K562 (cell line): ENCODE data around the gene NOSIP. TPM values are rescaled to one million over a fixed set of nuclear protein-coding genes. Genes with fewer than 3 reads are reported as not detected.

ENCODE experiments used
- ATAC-seq: fragments of 200-7000 bp; cut with Tn5 transposase; 3 replicates; pipeline ENCODE4 v1.9.1; 2020; ENCODE audit warnings: moderate library complexity
- BruUV-seq: library from RNA; stranded (reverse); fragments of 400-500 nt; replicated peaks from 2 replicates; lab custom pipeline; 2021; lab: Mats Ljungman, UMichigan
- CTCF ChIA-PET: fragments of 300-600 bp; formaldehyde crosslinking; extraction: SDS; loops from one replicate; lab custom pipeline; 2021; ENCODE audit warnings: low intra/inter-chr PET ratio; lab: Yijun Ruan, JAX
- POLR2A ChIA-PET: fragments of 300-600, 350-650 bp; sonication (Branson Sonifier 250); formaldehyde crosslinking; extraction: SDS; loops from one replicate; lab custom pipeline; 2021; ENCODE audit warnings: antibody characterized with exemption, inconsistent platforms; lab: Yijun Ruan, JAX
- DNase-seq, 4 experiments: peaks; one replicate each; pipeline versions ENCODE4 v3.0.0 to v3.0.0-alpha.2; 2011 to 2018; ENCODE audit warnings: low spot score in 3 of 4, mixed read lengths in 3 of 4; ENCODE audit errors: extremely low read depth in 1 of 4
- FAIRE-seq: peaks from 2 replicates; lab custom pipeline; 2011; peaks lifted over from hg19 to GRCh38; lab: Jason Lieb, UNC
- H2AFZ ChIP-seq: 2 replicates; pipeline ENCODE4 v1.6.0; 2011; ENCODE audit warnings: low read depth, low read length, control low read depth, inconsistent platforms
- H3K27ac ChIP-seq: fragments of 200-600 bp; 3 replicates; pipeline ENCODE4 v1.8.0; 2011; ENCODE audit warnings: low read depth, mild to moderate bottlenecking, control low read depth, inconsistent platforms, low read length, moderate library complexity, mixed read lengths; ENCODE audit errors: extremely low read depth
- H3K27me3 ChIP-seq, 2 experiments: fragments of 300-600 bp in 1 of 2; 2 replicates in 1 of 2; 3 replicates in 1 of 2; pipeline versions ENCODE4 v1.6.0 to v1.8.0; 2011; ENCODE audit warnings: inconsistent platforms in 2 of 2, low read length in 2 of 2, mild to moderate bottlenecking in 1 of 2, mixed read lengths in 1 of 2, moderate library complexity in 1 of 2; ENCODE audit not compliant: control insufficient read depth in 2 of 2, insufficient read depth in 2 of 2
- H3K36me3 ChIP-seq: fragments of 300-600 bp; 3 replicates; pipeline ENCODE4 v1.8.0; 2011; ENCODE audit warnings: mild to moderate bottlenecking, low read length, inconsistent platforms; ENCODE audit not compliant: control insufficient read depth, insufficient read depth
- H3K4me1 ChIP-seq, 2 experiments: fragments of 200-600 bp in 1 of 2; replicated peaks in 1 of 2; 2 replicates in 1 of 2; 3 replicates in 1 of 2; pipeline versions ENCODE4 v1.5.1 to v1.8.0; 2011; ENCODE audit warnings: inconsistent platforms in 2 of 2, low read length in 2 of 2, mild to moderate bottlenecking in 1 of 2, mixed read lengths in 1 of 2, moderate library complexity in 1 of 2; ENCODE audit not compliant: control insufficient read depth in 2 of 2, insufficient read depth in 2 of 2
- H3K4me2 ChIP-seq: 2 replicates; pipeline ENCODE4 v1.6.1; 2011; ENCODE audit warnings: low read length, control low read depth, inconsistent platforms, mixed read lengths; ENCODE audit not compliant: insufficient read depth
- H3K4me3 ChIP-seq: fragments of 200-600 bp; sonication (generic), shearing (Covaris generic); 2 replicates; pipeline ENCODE4 v1.5.1; 2016; ENCODE audit warnings: control low read depth, inconsistent platforms
- H3K79me2 ChIP-seq: fragments of 200-600 bp; 3 replicates; pipeline ENCODE4 v1.8.0; 2011; ENCODE audit warnings: low read length, inconsistent platforms; ENCODE audit not compliant: control insufficient read depth, insufficient read depth
- H3K9ac ChIP-seq, 2 experiments: 2 replicates each; pipeline versions ENCODE4 v1.6.0 to v1.6.1; 2011; ENCODE audit warnings: low read depth in 2 of 2, low read length in 2 of 2, control low read depth in 1 of 2, inconsistent platforms in 1 of 2, mild to moderate bottlenecking in 1 of 2, mixed read lengths in 1 of 2; ENCODE audit not compliant: insufficient read depth in 1 of 2
- H3K9me1 ChIP-seq: one replicate; pipeline ENCODE4 v1.6.0; 2011; ENCODE audit warnings: inconsistent platforms, mild to moderate bottlenecking, low read length, moderate library complexity; ENCODE audit not compliant: control insufficient read depth, insufficient read depth
- H3K9me3 ChIP-seq: replicated peaks from 2 replicates; pipeline ENCODE4 v1.5.1; 2011; ENCODE audit warnings: low read depth, low read length, inconsistent platforms; ENCODE audit not compliant: control insufficient read depth, insufficient read depth
- H4K20me1 ChIP-seq: replicated peaks from 2 replicates; pipeline ENCODE4 v1.6.1; 2011; ENCODE audit warnings: low read length, inconsistent platforms, mixed read lengths; ENCODE audit not compliant: control insufficient read depth, insufficient read depth
- CHD1 ChIP-seq: fragments of 200-600 bp; sonication (generic); IDR thresholded peaks from one replicate; pipeline ENCODE4 v1.6.1; 2012; ENCODE audit warnings: mild to moderate bottlenecking, moderate library complexity, low read length, inconsistent platforms
- MED1 ChIP-seq: sonication (generic); formaldehyde crosslinking; IDR thresholded peaks from 2 replicates; pipeline ENCODE4 v1.8.1; 2023; ENCODE audit warnings: missing genetic modification reagents, borderline replicate concordance
- TGIF2 ChIP-seq: sonication (generic); formaldehyde crosslinking; IDR thresholded peaks from 2 replicates; pipeline ENCODE4 v1.8.1; 2022; ENCODE audit warnings: mild to moderate bottlenecking, missing genetic modification reagents, moderate library complexity
- YY1 ChIP-seq, 3 experiments: IDR thresholded peaks; 2 replicates each; pipeline ENCODE4 v1.6.1; 2011; ENCODE audit warnings: low read length in 2 of 3, mild to moderate bottlenecking in 2 of 3, moderate library complexity in 2 of 3, borderline replicate concordance in 1 of 3, control low read depth in 1 of 3, low read depth in 1 of 3; ENCODE audit not compliant: insufficient read depth in 3 of 3, insufficient replicate concordance in 2 of 3, control insufficient read depth in 1 of 3, insufficient read length in 1 of 3; ENCODE audit errors: extremely low read depth in 1 of 3
- ZBTB11 ChIP-seq, 3 experiments: fragments of 200-800 bp in 1 of 3; fragments of 250-450 bp in 1 of 3; fragments of 450-650 bp in 1 of 3; sonication (Bioruptor Pico) in 1 of 3; sonication (Bioruptor generic) in 1 of 3; formaldehyde crosslinking in 1 of 3; IDR thresholded peaks; 2 replicates each; pipeline versions ENCODE4 v1.6.1 to v1.8.0; 2016 to 2022; ENCODE audit warnings: mild to moderate bottlenecking in 2 of 3, missing genetic modification characterization in 2 of 3, missing compliant biosample characterization in 1 of 3, moderate library complexity in 1 of 3
- ZFP91 ChIP-seq: sonication (generic); formaldehyde crosslinking; IDR thresholded peaks from 2 replicates; pipeline ENCODE4 v1.8.0; 2022; ENCODE audit warnings: mild to moderate bottlenecking, missing genetic modification reagents
- ZNF436 ChIP-seq: fragments of 250-450, 450-650 bp; sonication (Bioruptor Pico); formaldehyde crosslinking; IDR thresholded peaks from 2 replicates; pipeline ENCODE4 v1.7.0; 2020; ENCODE audit warnings: mild to moderate bottlenecking
- WGBS: fragments of 100-300 bp; shearing (Covaris generic); methylation state at CpG from one replicate; pipeline ENCODE4 v1.1.6; 2016; ENCODE audit warnings: low coverage, mixed read lengths; ENCODE audit not compliant: insufficient coverage; ENCODE audit errors: missing lambda C conversion rate; 5-methylcytosine and 5-hydroxymethylcytosine counted together
- in situ Hi-C: fragments of 300-500 bp; cut with MboI; formaldehyde crosslinking; loops from 4 replicates; pipeline ENCODE4 v1.15.0; 2018; ENCODE audit warnings: inconsistent platforms, mixed read lengths
- intact Hi-C: fragments of 100-400 bp; cut with micrococcal nuclease; formaldehyde crosslinking; loops from 2 replicates; pipeline ENCODE4 v1.14.2; 2022
- polyA plus RNA-seq, 8 experiments: library from polyadenylated mRNA; depleted of rRNA in 4 of 8; stranded (reverse) in 5 of 8; unstranded in 3 of 8; fragments of >200 nt; fragmentation: Nextera tagmentation in 2 of 8; fragmentation: Illumina TruSeq in 1 of 8; extraction: Ambion mirVana in 2 of 8; extraction: Trizol in 1 of 8; gene quantifications; 2 replicates each; pipeline versions ENCODE4 v1.2.1 to v1.2.3, GENCODE V29; 2011 to 2014; ENCODE audit warnings: inconsistent platforms in 1 of 8, missing spikeins in 1 of 8
- total RNA-seq, 7 experiments: library from RNA; depleted of rRNA in 6 of 7; stranded (reverse); fragments of >200 nt in 6 of 7; fragmentation: Illumina TruSeq in 2 of 7; extraction: Trizol in 2 of 7; gene quantifications; 2 replicates each; pipeline versions ENCODE4 v1.2.1 to v1.2.3, GENCODE V29; 2011 to 2021; ENCODE audit warnings: low replicate concordance in 1 of 7
- TF ChIP-seq, protein P1 (sequence below), 2 experiments: fragments of 450-650 bp; IDR thresholded peaks; 2 replicates each; pipeline ENCODE4 v1.6.1; 2016

NOSIP gene
- total and polyA plus RNA-seq, 9 of the 15 experiments (the other 6 are each of a cell fraction or from before 2014, with no cell fraction given), result 14.4 to 153 (median 79.9) TPM

DNA sequence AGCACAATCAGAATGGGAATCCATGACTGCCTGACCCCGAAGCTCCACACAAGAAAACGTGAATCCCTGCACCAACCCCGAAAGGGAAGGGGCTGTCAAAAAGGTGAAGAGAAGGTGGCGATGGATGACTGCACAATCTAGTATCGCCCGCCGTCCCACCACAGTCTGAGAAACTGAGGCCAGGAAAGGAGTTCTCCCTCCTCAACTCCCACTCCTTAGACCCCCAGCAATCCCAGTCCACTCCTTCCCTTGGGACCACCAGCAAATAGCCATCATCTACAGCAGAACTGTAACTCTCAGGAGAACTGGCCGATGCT lies 451 bp downstream of the NOSIP start:
- H3K9me3 ChIP-seq, result no peaks in the 10 kb centered on the region
- peak overlapping the region; percentile 99 for H3K4me2 ChIP-seq
- POLR2A ChIA-PET, result interaction anchor here (0.5 to 3.4 kb wide), 13 partner anchors 9 to 136 kb away, joined by 3 to 30 read pairs (median 5); partner anchors contain the start of genes PRMT1, PRR12, RCN3 and RPS11
- under 1% methylated on average over 8 of the region's 8 CpGs for WGBS
- FAIRE-seq (no peak), DNase-seq (peak in 2 of 4 experiments; percentile 13 to 15), ATAC-seq (peak; percentile 36)
- peak overlapping the region; percentile 78 for H3K4me3 ChIP-seq
- in situ Hi-C loops (no loop called here), intact Hi-C loops (no loop called here)
- CTCF ChIA-PET, result no interaction called here
- H3K9me1 ChIP-seq, result no peaks in the 10 kb centered on the region
- H3K36me3 ChIP-seq, result peaks cover 20% of the 10 kb centered on the region; the same call in 2 of the 3 replicates
- peaks cover 36% of the 10 kb centered on the region for H3K79me2 ChIP-seq
- BruUV-seq, result no TSS peak
- H3K27me3 ChIP-seq, result no peaks in the 10 kb centered on the region
- peak overlapping the region; percentile 91 to 92 for H3K9ac ChIP-seq
- H4K20me1 ChIP-seq, result no peaks in the 10 kb centered on the region
- H3K27ac ChIP-seq, result peak overlapping the region; percentile 81
- peaks cover 6 to 13% of the 10 kb centered on the region in 2 experiments; a peak in 4 of 5 replicates for H3K4me1 ChIP-seq
- peak overlapping the region; percentile 77 for H2AFZ ChIP-seq
- TF ChIP-seq TGIF2 (CRISPR knock-in tag) (no peak), YY1 (IDR thresholded peaks at IDR 0.05; ENCODE audit: borderline replicate concordance in 1 of 3, control insufficient read depth in 1 of 3, extremely low read depth in 1 of 3, insufficient read depth in 3 of 3, insufficient read length in 1 of 3, insufficient replicate concordance in 2 of 3, low read depth in 1 of 3, low read length in 2 of 3) (peak in 1 of 3 experiments; percentile 37), MED1 (CRISPR knock-in tag) (0 out of 2 replicates have a peak, but pooled peaks have one; percentile 34), ZBTB11 (CRISPR knock-in tag; IDR thresholded peaks at IDR 0.05) (0 out of 6 replicates have a peak, but pooled peaks of 1 of the 3 experiments have one; percentile 81), ZFP91 (0 out of 2 replicates have a peak, but pooled peaks have one; percentile 9), ZNF436 (no peak), CHD1 (peak; percentile 81)
- TF ChIP-seq, protein P1, sequence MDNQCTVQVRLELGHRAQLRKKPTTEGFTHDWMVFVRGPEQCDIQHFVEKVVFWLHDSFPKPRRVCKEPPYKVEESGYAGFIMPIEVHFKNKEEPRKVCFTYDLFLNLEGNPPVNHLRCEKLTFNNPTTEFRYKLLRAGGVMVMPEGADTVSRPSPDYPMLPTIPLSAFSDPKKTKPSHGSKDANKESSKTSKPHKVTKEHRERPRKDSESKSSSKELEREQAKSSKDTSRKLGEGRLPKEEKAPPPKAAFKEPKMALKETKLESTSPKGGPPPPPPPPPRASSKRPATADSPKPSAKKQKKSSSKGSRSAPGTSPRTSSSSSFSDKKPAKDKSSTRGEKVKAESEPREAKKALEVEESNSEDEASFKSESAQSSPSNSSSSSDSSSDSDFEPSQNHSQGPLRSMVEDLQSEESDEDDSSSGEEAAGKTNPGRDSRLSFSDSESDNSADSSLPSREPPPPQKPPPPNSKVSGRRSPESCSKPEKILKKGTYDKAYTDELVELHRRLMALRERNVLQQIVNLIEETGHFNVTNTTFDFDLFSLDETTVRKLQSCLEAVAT (IDR thresholded peaks at IDR 0.05), result 0 out of 4 replicates have a peak, but pooled peaks of 1 of the 2 experiments have one; percentile 8
